Measurements from ENCODE around the gene ABCC6.

GRCh38 chr16:16139061-16139460, 84.2 kb downstream of the ABCC6 start:
- TF ChIP-seq POLR2A (IDR thresholded peaks at IDR 0.05) = no peak
- no peak for TF ChIP-seq CTCF (IDR thresholded peaks at IDR 0.05)
- TF ChIP-seq POLR2AphosphoS5 (IDR thresholded peaks at IDR 0.05) = no peak
- no peak for TF ChIP-seq EP300 (IDR thresholded peaks at IDR 0.05)
